H1 (cell line): ENCODE results near the gene ZNF689. TPM values are rescaled to one million over a fixed set of nuclear protein-coding genes. Genes with fewer than 3 reads are reported as not detected.

Source experiments
- POLR2A ChIP-seq, 2 experiments: IDR thresholded peaks; 1 replicate in 1 of 2; 2 replicates in 1 of 2; pipeline ENCODE4 v1.6.1; 2011; ENCODE audit warnings: low read depth in 2 of 2, low read length in 2 of 2, mild to moderate bottlenecking in 2 of 2; ENCODE audit errors: control extremely low read depth in 1 of 2
- RBBP5 ChIP-seq: IDR thresholded peaks from 2 replicates; pipeline ENCODE4 v1.7.1; 2012; ENCODE audit warnings: low read depth, mild to moderate bottlenecking, inconsistent platforms, low read length, moderate library complexity, borderline replicate concordance
- RNF2 ChIP-seq: fragments of 200-900, 300-1000 bp; sonication (generic); IDR thresholded peaks from 2 replicates; pipeline ENCODE4 v1.7.1; 2016; ENCODE audit warnings: borderline replicate concordance, low read depth, mild to moderate bottlenecking, antibody characterized with exemption, low read length; ENCODE audit not compliant: poor library complexity, severe bottlenecking; ENCODE audit errors: missing control alignments
- SIN3A ChIP-seq, 2 experiments: IDR thresholded peaks in 1 of 2; conservative IDR thresholded peaks in 1 of 2; 2 replicates each; pipeline ENCODE4 v1.6.1; 2011 to 2012; ENCODE audit warnings: low read length in 2 of 2, improper control_type of control experiment in 1 of 2, low read depth in 1 of 2, mild to moderate bottlenecking in 1 of 2
- polyA plus RNA-seq, 7 experiments: library from polyadenylated mRNA; depleted of rRNA in 3 of 7; stranded (reverse) in 5 of 7; unstranded in 2 of 7; fragments of >200 nt in 5 of 7; fragments of 200-250 nt in 2 of 7; gene quantifications; 1 replicate in 5 of 7; 2 replicates in 1 of 7; 4 replicates in 1 of 7; pipeline versions ENCODE4 v1.2.1 to v1.2.3, GENCODE V29; 2011 to 2013; ENCODE audit warnings: missing spikeins in 2 of 7, mixed read lengths in 2 of 7
- total RNA-seq: library from RNA; stranded (reverse); fragmentation: NEBNext Ultra II Directional; extraction: Animal tissue kit (Norgen Biotek cat#: 25700); gene quantifications from 2 replicates; pipeline ENCODE4 v1.2.1, GENCODE V29; 2021
- TF ChIP-seq, protein P1 (sequence below): IDR thresholded peaks from 2 replicates; pipeline ENCODE4 v1.6.1; 2011; ENCODE audit warnings: low read length, improper control_type of control experiment

Gene ZNF689
- total and polyA plus RNA-seq, 2 of the 8 experiments (the other 6 are each of a cell fraction or from before 2014, with no cell fraction given), result 14.3 to 15.3 TPM

DNA sequence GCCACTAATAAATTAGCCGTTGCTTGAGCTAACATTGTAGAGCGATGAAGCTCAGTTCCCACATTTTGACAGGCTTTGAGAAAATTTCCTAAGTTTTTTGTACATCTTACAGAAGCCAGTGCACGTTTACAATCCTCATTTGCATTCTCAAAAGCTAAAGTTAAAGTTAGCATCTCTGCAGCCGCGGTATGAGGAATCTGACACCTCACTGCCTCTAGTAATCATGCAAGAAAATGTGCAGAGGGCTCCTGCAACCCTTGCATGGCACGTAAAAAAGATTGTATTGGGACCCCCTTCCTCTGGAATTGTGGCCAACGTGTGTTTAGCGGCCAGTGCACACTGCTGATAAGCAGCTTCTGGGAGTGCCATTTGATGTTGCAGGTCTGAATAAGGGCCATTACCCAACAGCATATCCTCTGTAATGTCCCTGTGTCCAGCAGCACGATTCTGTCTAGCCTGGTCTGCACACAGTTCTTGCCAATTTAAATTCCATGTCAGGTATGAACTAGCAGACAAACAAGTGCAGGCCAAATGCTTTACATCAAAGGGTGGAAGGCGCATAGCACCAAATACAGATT, 12.4 kb upstream of the ZNF689 start (continued):
- TF ChIP-seq RNF2, result no peak
- TF ChIP-seq SIN3A (conservative IDR thresholded peaks at IDR 0.05 in 1 of 2, IDR thresholded peaks at IDR 0.05 in 1 of 2; ENCODE audit: low read depth in 1 of 2, low read length in 2 of 2), result no peak
- TF ChIP-seq, protein P1, sequence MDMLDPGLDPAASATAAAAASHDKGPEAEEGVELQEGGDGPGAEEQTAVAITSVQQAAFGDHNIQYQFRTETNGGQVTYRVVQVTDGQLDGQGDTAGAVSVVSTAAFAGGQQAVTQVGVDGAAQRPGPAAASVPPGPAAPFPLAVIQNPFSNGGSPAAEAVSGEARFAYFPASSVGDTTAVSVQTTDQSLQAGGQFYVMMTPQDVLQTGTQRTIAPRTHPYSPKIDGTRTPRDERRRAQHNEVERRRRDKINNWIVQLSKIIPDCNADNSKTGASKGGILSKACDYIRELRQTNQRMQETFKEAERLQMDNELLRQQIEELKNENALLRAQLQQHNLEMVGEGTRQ, result no peak
- no peak for TF ChIP-seq POLR2A (IDR thresholded peaks at IDR 0.05; ENCODE audit: control extremely low read depth in 1 of 2, low read depth in 2 of 2, low read length in 2 of 2)
- TF ChIP-seq RBBP5, result no peak
- TF ChIP-seq, all 59 proteins: peak for 0
